ENCODE data around the gene DUS3L. TPM values are rescaled to one million over a fixed set of nuclear protein-coding genes. Genes with fewer than 3 reads are reported as not detected.

The DUS3L gene
- total RNA-seq, 1 donor from 2014 or later, result 18.4 TPM

- H3K27ac Mint-ChIP-seq (ENCODE audit: unreplicated experiment), result no peak overlapping the region
- H3K9me3 Mint-ChIP-seq (ENCODE audit: low read depth), result no peaks in the 10 kb centered on the region
- no peak overlapping the region for H3K4me3 Mint-ChIP-seq (ENCODE audit: unreplicated experiment)
Measured at GRCh38 chr19:5823579-5824281, 32.8 kb upstream of the DUS3L start.

GRCh38 chr19:5822181-5822844, 31.4 kb upstream of the DUS3L start:
- H3K36me3 Mint-ChIP-seq (ENCODE audit: low read depth), result no peaks in the 10 kb centered on the region
- no peak overlapping the region for H3K27ac Mint-ChIP-seq (ENCODE audit: unreplicated experiment)
- no peak overlapping the region for H3K4me3 Mint-ChIP-seq (ENCODE audit: unreplicated experiment)
- peaks cover 8% of the 10 kb centered on the region for H3K27me3 Mint-ChIP-seq (ENCODE audit: low read depth)
- TF ChIP-seq CTCF (IDR thresholded peaks at IDR 0.05), result no peak
- peaks cover 5% of the 10 kb centered on the region for H3K4me1 Mint-ChIP-seq (ENCODE audit: low read depth)
- H3K9me3 Mint-ChIP-seq (ENCODE audit: low read depth), result no peaks in the 10 kb centered on the region
- DNase-seq (ENCODE audit: low spot score), result no peak

More at GRCh38 chr19:5823579-5824281, 32.8 kb upstream of the DUS3L start:
- Mint-ChIP-seq H3K27me3 (ENCODE audit: low read depth) (no peaks in the 10 kb centered on the region), H3K36me3 (ENCODE audit: low read depth) (no peaks in the 10 kb centered on the region), H3K4me1 (ENCODE audit: low read depth) (peaks cover 13% of the 10 kb centered on the region)
- peak; percentile 92 for DNase-seq (ENCODE audit: low spot score)
- peak; percentile 62 for TF ChIP-seq CTCF (IDR thresholded peaks at IDR 0.05)

GRCh38 chr19:5821521-5822180, 30.7 kb upstream of the DUS3L start:
- DNase-seq (ENCODE audit: low spot score), result no peak
- no peaks in the 10 kb centered on the region for H3K36me3 Mint-ChIP-seq (ENCODE audit: low read depth)
- no peaks in the 10 kb centered on the region for H3K4me1 Mint-ChIP-seq (ENCODE audit: low read depth)
- H3K4me3 Mint-ChIP-seq (ENCODE audit: unreplicated experiment), result no peak overlapping the region
- TF ChIP-seq CTCF (IDR thresholded peaks at IDR 0.05), result no peak
- H3K27ac Mint-ChIP-seq (ENCODE audit: unreplicated experiment), result no peak overlapping the region
- peaks cover 14% of the 10 kb centered on the region for H3K27me3 Mint-ChIP-seq (ENCODE audit: low read depth)
- H3K9me3 Mint-ChIP-seq (ENCODE audit: low read depth), result no peaks in the 10 kb centered on the region

GRCh38 chr19:5820785-5821184, 29.8 kb upstream of the DUS3L start:
- Mint-ChIP-seq H3K4me3 (ENCODE audit: unreplicated experiment) (no peak overlapping the region), H3K36me3 (ENCODE audit: low read depth) (no peaks in the 10 kb centered on the region), H3K4me1 (ENCODE audit: low read depth) (no peaks in the 10 kb centered on the region), H3K27ac (ENCODE audit: unreplicated experiment) (no peak overlapping the region), H3K9me3 (ENCODE audit: low read depth) (no peaks in the 10 kb centered on the region), H3K27me3 (ENCODE audit: low read depth) (peaks cover 16% of the 10 kb centered on the region)
- DNase-seq (ENCODE audit: low spot score), result no peak
- no peak for TF ChIP-seq CTCF (IDR thresholded peaks at IDR 0.05)

- no peak overlapping the region for H3K27ac Mint-ChIP-seq (ENCODE audit: unreplicated experiment)
- H3K36me3 Mint-ChIP-seq (ENCODE audit: low read depth), result no peaks in the 10 kb centered on the region
- H3K27me3 Mint-ChIP-seq (ENCODE audit: low read depth), result peaks cover 18% of the 10 kb centered on the region
- H3K9me3 Mint-ChIP-seq (ENCODE audit: low read depth), result no peaks in the 10 kb centered on the region
- H3K4me3 Mint-ChIP-seq (ENCODE audit: unreplicated experiment), result no peak overlapping the region
- no peak for DNase-seq (ENCODE audit: low spot score)
- H3K4me1 Mint-ChIP-seq (ENCODE audit: low read depth), result no peaks in the 10 kb centered on the region
- TF ChIP-seq CTCF (IDR thresholded peaks at IDR 0.05), result no peak
Measured at GRCh38 chr19:5818594-5818993, 27.6 kb upstream of the DUS3L start.

Data from chondrocyte (in vitro differentiated cells).